ENCODE data around the gene ARHGEF40. TPM values are rescaled to one million over a fixed set of nuclear protein-coding genes. Genes with fewer than 3 reads are reported as not detected.

Gene ARHGEF40
- total RNA-seq, 1 experiment from 2014 or later = 71.4 TPM

DNA sequence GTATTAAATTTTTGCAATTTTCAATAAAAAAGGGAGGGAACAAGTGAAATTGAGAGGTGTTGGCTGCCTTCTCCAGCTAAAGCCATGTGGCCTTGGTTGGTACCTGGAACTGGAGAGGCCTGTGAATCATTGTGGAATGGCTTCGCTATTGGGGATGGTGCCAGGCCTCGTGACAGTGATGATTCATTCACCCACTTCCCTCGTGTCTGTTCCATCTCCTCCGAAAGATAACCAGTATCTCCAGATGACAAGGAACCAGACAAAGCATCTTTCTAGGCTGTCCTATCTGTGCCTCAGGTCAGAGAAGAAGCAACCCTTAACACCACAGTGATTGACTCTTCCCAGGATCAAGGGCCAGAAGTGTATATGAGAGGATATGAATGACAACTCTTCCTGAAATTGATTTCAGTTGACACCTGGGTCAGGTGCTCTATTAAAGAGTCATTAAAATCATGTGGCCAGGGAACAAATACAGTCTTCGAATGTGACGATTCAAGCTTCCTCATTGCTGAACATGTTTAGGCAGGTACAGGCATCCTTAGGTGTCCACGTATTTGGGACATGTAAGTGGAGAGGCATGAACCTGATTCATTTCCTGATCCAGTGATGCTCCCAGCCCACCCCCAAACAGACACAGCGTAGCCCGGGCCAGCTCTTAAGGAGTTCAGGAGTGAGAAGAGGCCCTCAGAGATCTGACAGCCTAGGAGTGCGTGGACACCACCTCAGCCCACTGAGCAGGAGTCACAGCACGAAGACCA is 28.2 kb upstream of the ARHGEF40 start, which contains the start of gene RNASE7:
Gene RNASE7, plus strand, starts transcription at position 687 of the 758 bp plus-strand sequence. CDS start 631 bp downstream, outside the sequence.
- no peak within 1 kb of the TSS for H4K5ac ChIP-seq (ENCODE audit: insufficient read length, low read depth, low read length)
- H2BK120ac ChIP-seq (ENCODE audit: low read depth, low read length, poor library complexity, severe bottlenecking) = no peak within 1 kb of the TSS
- no peak within 1 kb of the TSS for H2BK20ac ChIP-seq (ENCODE audit: low read depth, low read length, poor library complexity, severe bottlenecking)
- no CpG with 5 or more reads among the region's 11 CpGs for WGBS (ENCODE audit: extremely low coverage, insufficient read length, low lambda C conversion rate)
- H2BK15ac ChIP-seq (ENCODE audit: low read depth, low read length) = no peak within 1 kb of the TSS
- no peak within 1 kb of the TSS for H3T11ph ChIP-seq (ENCODE audit: low read length)
- H3K18ac ChIP-seq (ENCODE audit: insufficient read length, low read depth, low read length) = no peak within 1 kb of the TSS
- no peaks in the 10 kb centered on the region for H3K9me3 ChIP-seq (ENCODE audit: control insufficient read depth, low read depth, low read length)
- H3K4me2 ChIP-seq (ENCODE audit: insufficient read depth, insufficient read length, low read length) = no peak within 1 kb of the TSS
- no peak within 1 kb of the TSS for H2AK5ac ChIP-seq (ENCODE audit: insufficient read length, low read length)
- no peak within 1 kb of the TSS for H4K91ac ChIP-seq (ENCODE audit: insufficient read length, low read depth, low read length)
- no peak within 1 kb of the TSS for H3K4me3 Mint-ChIP-seq
- H3K23me2 ChIP-seq (ENCODE audit: insufficient read length, low read depth, low read length, poor library complexity, severe bottlenecking) = no peaks in the 10 kb centered on the region
- no peak within 1 kb of the TSS for H3K9ac ChIP-seq (ENCODE audit: extremely low read depth, insufficient read length, low read length)
- H2BK5ac ChIP-seq (ENCODE audit: insufficient read length, low read length) = no peak within 1 kb of the TSS
- no peak within 1 kb of the TSS for H3K23ac ChIP-seq (ENCODE audit: insufficient read length, low read depth, low read length)
- H3K14ac ChIP-seq (ENCODE audit: insufficient read depth, low read length) = no peak within 1 kb of the TSS
- peak within 1 kb of the TSS in 1 of 3 experiments; percentile 11; a peak in 2 of 7 replicates for H3K27ac Mint-ChIP-seq
- no peak within 1 kb of the TSS for H2BK12ac ChIP-seq (ENCODE audit: insufficient read length, low read depth, low read length)
- no peaks in the 10 kb centered on the region for H3K79me2 ChIP-seq (ENCODE audit: insufficient read depth, low read length)
- no peak within 1 kb of the TSS for H3K27ac ChIP-seq (ENCODE audit: insufficient read length, low read depth, low read length)
- peaks cover 5% of the 10 kb centered on the region for H3K4me1 ChIP-seq (ENCODE audit: insufficient read depth, low read length)
- no peaks in the 10 kb centered on the region for H3K79me1 ChIP-seq (ENCODE audit: insufficient read depth, low read depth, low read length, poor library complexity, severe bottlenecking)
- H3K4me1 Mint-ChIP-seq = peaks cover 24 to 26% of the 10 kb centered on the region in 2 experiments
- no peak within 1 kb of the TSS for H3K56ac ChIP-seq (ENCODE audit: insufficient read length, low read depth, low read length)
- no peaks in the 10 kb centered on the region for H3K36me3 Mint-ChIP-seq (ENCODE audit: insufficient read depth in 1 of 3, low read depth in 3 of 3)
- no peaks in the 10 kb centered on the region for H3K9me3 Mint-ChIP-seq
- H4K8ac ChIP-seq (replicated peaks; ENCODE audit: insufficient read length, low read depth, low read length) = no peak within 1 kb of the TSS
- H2AFZ ChIP-seq (ENCODE audit: low read length) = no peak within 1 kb of the TSS
- no peaks in the 10 kb centered on the region for H3K27me3 ChIP-seq (ENCODE audit: insufficient read depth, low read length)
- no peak within 1 kb of the TSS for H3K4ac ChIP-seq (ENCODE audit: low read depth, low read length)
- H3K27me3 Mint-ChIP-seq (ENCODE audit: low read depth) = peaks cover 32% of the 10 kb centered on the region
- no peaks in the 10 kb centered on the region for H4K20me1 ChIP-seq (ENCODE audit: control insufficient read depth, insufficient read depth, insufficient read length)
- no peak for DNase-seq
- TF ChIP-seq, protein P1, sequence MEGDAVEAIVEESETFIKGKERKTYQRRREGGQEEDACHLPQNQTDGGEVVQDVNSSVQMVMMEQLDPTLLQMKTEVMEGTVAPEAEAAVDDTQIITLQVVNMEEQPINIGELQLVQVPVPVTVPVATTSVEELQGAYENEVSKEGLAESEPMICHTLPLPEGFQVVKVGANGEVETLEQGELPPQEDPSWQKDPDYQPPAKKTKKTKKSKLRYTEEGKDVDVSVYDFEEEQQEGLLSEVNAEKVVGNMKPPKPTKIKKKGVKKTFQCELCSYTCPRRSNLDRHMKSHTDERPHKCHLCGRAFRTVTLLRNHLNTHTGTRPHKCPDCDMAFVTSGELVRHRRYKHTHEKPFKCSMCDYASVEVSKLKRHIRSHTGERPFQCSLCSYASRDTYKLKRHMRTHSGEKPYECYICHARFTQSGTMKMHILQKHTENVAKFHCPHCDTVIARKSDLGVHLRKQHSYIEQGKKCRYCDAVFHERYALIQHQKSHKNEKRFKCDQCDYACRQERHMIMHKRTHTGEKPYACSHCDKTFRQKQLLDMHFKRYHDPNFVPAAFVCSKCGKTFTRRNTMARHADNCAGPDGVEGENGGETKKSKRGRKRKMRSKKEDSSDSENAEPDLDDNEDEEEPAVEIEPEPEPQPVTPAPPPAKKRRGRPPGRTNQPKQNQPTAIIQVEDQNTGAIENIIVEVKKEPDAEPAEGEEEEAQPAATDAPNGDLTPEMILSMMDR (conservative IDR thresholded peaks at IDR 0.05) = no peak
